ENCODE data around the gene ACHE.

DNA sequence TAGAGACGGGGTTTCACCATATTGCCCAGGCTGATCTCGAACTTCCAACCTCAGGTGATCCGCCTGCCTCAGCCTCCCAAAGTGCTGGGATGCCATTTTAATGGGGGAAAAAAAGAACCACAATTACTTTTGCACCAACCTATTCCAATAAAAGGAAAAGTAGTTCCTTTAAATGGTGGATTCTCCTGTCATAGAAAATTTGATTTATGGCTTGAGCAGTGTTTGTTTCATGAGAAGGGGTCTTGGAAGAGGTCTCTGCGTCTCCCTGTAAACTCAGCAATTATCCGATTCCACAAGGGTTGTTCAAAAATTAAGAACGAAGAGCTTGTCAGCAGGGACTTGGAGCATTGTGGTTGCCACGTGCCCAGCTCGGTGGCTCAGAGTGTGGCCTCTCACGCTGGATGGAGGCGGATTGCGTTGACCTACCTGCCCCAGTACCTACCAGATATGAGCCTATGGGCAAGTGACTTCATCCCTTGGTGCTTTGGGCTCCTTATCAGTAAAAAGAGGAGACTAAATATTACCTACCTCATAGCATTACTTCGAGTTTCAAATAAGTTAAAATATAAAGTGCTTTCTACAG lies 31.3 kb downstream of the ACHE start:
- TF ChIP-seq ARNTL (CRISPR knock-in tag; IDR thresholded peaks at IDR 0.05; ENCODE audit: borderline replicate concordance, low read depth) (no peak), ZNF565 (CRISPR knock-in tag; conservative IDR thresholded peaks at IDR 0.05; ENCODE audit: low read depth) (no peak), ZC3H10 (CRISPR knock-in tag; IDR thresholded peaks at IDR 0.05) (no peak), ZFP30 (CRISPR knock-in tag; IDR thresholded peaks at IDR 0.05) (no peak), ZFP3 (CRISPR knock-in tag; IDR thresholded peaks at IDR 0.05) (no peak), PATZ1 (CRISPR knock-in tag; IDR thresholded peaks at IDR 0.05; ENCODE audit: borderline replicate concordance) (no peak), CSDC2 (CRISPR knock-in tag; IDR thresholded peaks at IDR 0.05) (no peak), ZNF8 (CRISPR knock-in tag; IDR thresholded peaks at IDR 0.05) (no peak), TCF4 (CRISPR knock-in tag; IDR thresholded peaks at IDR 0.05; ENCODE audit: borderline replicate concordance) (no peak), PPARA (CRISPR knock-in tag; IDR thresholded peaks at IDR 0.05; ENCODE audit: borderline replicate concordance) (no peak), RARB (CRISPR knock-in tag; IDR thresholded peaks at IDR 0.05) (no peak)
- TF ChIP-seq, protein P1, sequence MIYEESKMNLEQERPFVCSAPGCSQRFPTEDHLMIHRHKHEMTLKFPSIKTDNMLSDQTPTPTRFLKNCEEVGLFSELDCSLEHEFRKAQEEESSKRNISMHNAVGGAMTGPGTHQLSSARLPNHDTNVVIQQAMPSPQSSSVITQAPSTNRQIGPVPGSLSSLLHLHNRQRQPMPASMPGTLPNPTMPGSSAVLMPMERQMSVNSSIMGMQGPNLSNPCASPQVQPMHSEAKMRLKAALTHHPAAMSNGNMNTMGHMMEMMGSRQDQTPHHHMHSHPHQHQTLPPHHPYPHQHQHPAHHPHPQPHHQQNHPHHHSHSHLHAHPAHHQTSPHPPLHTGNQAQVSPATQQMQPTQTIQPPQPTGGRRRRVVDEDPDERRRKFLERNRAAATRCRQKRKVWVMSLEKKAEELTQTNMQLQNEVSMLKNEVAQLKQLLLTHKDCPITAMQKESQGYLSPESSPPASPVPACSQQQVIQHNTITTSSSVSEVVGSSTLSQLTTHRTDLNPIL (CRISPR knock-in tag; IDR thresholded peaks at IDR 0.05; ENCODE audit: low read depth), result no peak
- TF ChIP-seq, protein P2, sequence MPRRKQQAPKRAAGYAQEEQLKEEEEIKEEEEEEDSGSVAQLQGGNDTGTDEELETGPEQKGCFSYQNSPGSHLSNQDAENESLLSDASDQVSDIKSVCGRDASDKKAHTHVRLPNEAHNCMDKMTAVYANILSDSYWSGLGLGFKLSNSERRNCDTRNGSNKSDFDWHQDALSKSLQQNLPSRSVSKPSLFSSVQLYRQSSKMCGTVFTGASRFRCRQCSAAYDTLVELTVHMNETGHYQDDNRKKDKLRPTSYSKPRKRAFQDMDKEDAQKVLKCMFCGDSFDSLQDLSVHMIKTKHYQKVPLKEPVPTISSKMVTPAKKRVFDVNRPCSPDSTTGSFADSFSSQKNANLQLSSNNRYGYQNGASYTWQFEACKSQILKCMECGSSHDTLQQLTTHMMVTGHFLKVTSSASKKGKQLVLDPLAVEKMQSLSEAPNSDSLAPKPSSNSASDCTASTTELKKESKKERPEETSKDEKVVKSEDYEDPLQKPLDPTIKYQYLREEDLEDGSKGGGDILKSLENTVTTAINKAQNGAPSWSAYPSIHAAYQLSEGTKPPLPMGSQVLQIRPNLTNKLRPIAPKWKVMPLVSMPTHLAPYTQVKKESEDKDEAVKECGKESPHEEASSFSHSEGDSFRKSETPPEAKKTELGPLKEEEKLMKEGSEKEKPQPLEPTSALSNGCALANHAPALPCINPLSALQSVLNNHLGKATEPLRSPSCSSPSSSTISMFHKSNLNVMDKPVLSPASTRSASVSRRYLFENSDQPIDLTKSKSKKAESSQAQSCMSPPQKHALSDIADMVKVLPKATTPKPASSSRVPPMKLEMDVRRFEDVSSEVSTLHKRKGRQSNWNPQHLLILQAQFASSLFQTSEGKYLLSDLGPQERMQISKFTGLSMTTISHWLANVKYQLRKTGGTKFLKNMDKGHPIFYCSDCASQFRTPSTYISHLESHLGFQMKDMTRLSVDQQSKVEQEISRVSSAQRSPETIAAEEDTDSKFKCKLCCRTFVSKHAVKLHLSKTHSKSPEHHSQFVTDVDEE (CRISPR knock-in tag; IDR thresholded peaks at IDR 0.05), result no peak

All from SK-N-SH treated with all-trans-retinoic acid at 6 μM for 48 hours (cell line).